Activated CD8-positive, alpha-beta memory T cell treated with anti-CD3 and anti-CD28 coated beads, Interleukin-2, amount 10 ng/mL, durations not matched to agents 7 days and 5 days (primary cell): ENCODE results near the gene TLE6. TPM values are rescaled to one million over a fixed set of nuclear protein-coding genes. Genes with fewer than 3 reads are reported as not detected.
A peak's percentile ranks its signal among the peaks of the same experiment; 100 is the strongest.
"Not testable (repeated sequence)": the region's sequence is repeated elsewhere in the genome, so short reads cannot be mapped to it uniquely, and the experiment has no call there.

ENCODE experiments used
- ATAC-seq: fragments of 150-1000 bp; cut with Tn5 transposase; one replicate; pipeline ENCODE4 v1.10.0; 2021; ENCODE audit warnings: moderate library complexity
- CTCF ChIA-PET: fragments of 350-600 bp; sonication (Branson Sonifier 250); formaldehyde crosslinking; loops from one replicate; lab custom pipeline; 2021; ENCODE audit warnings: antibody characterized with exemption; lab: Charles Lee
- DNase-seq: peaks from one replicate; pipeline ENCODE4 v3.0.0-alpha.2; 2020
- H3K27ac Mint-ChIP-seq: one replicate; pipeline ENCODE4 v1.8.0; 2021; ENCODE audit warnings: mild to moderate bottlenecking, mixed read lengths
- H3K27me3 Mint-ChIP-seq: one replicate; pipeline ENCODE4 v1.8.0; 2021; ENCODE audit warnings: mixed read lengths
- H3K36me3 Mint-ChIP-seq: one replicate; pipeline ENCODE4 v1.8.0; 2021; ENCODE audit warnings: mild to moderate bottlenecking, mixed read lengths
- H3K4me1 Mint-ChIP-seq: one replicate; pipeline ENCODE4 v1.8.0; 2021; ENCODE audit warnings: mixed read lengths
- H3K4me3 Mint-ChIP-seq: one replicate; pipeline ENCODE4 v1.8.0; 2021; ENCODE audit warnings: mild to moderate bottlenecking, moderate library complexity, mixed read lengths
- H3K9me3 Mint-ChIP-seq: one replicate; pipeline ENCODE4 v1.8.0; 2022; ENCODE audit warnings: low read depth, mixed read lengths
- total RNA-seq, 2 experiments: library from RNA; stranded (reverse); gene quantifications; one replicate each; pipeline ENCODE4 v1.2.3, GENCODE V29; 2021

Gene TLE6
- total RNA-seq, 2 experiments from 2014 or later = 1.9 to 3.2 TPM

GRCh38 chr19:3027981-3028304 lies 50.6 kb downstream of the TLE6 start:
- no peak for DNase-seq
- no peak overlapping the region for H3K4me3 Mint-ChIP-seq

GRCh38 chr19:3028305-3029064 lies 51.1 kb downstream of the TLE6 start:
- Mint-ChIP-seq H3K36me3 (no peaks in the 10 kb centered on the region), H3K27ac (no peak overlapping the region), H3K27me3 (peaks cover 61% of the 10 kb centered on the region), H3K4me1 (peaks cover 13% of the 10 kb centered on the region), H3K9me3 (no peaks in the 10 kb centered on the region), H3K4me3 (no peak overlapping the region)
- CTCF ChIA-PET = no interaction called here
- DNase-seq (no peak), ATAC-seq (no peak)

More at GRCh38 chr19:3027981-3028304, 50.6 kb downstream of the TLE6 start:
- no peak for ATAC-seq
- H3K36me3 Mint-ChIP-seq = no peaks in the 10 kb centered on the region
- no peak overlapping the region for H3K27ac Mint-ChIP-seq
- CTCF ChIA-PET = interaction anchor here (1.1 kb wide), 1 partner anchor 48 kb away, joined by 3 read pairs; no protein-coding TSS in a partner anchor
- peaks cover 16% of the 10 kb centered on the region for H3K4me1 Mint-ChIP-seq
- no peaks in the 10 kb centered on the region for H3K9me3 Mint-ChIP-seq
- peaks cover 59% of the 10 kb centered on the region for H3K27me3 Mint-ChIP-seq

- DNase-seq (no peak), ATAC-seq (peak; percentile 50)
- Mint-ChIP-seq H3K36me3 (no peaks in the 10 kb centered on the region), H3K4me3 (no peak within 1 kb of the TSS), H3K27me3 (peaks cover 67% of the 10 kb centered on the region), H3K4me1 (peaks cover 12% of the 10 kb centered on the region), H3K9me3 (no peaks in the 10 kb centered on the region), H3K27ac (no peak within 1 kb of the TSS)
- CTCF ChIA-PET = no interaction called here
Observed at GRCh38 chr19:3029065-3029923, 51.9 kb downstream of the TLE6 start, which contains the start of gene TLE2. Gene TLE2 (minus strand): TSS chr19:3029280. CDS start chr19:3028904, 376 bp downstream.

GRCh38 chr19:3031607-3031867 lies 54.2 kb downstream of the TLE6 start:
- DNase-seq = no peak
- CTCF ChIA-PET = interaction anchor here (1.0 to 1.1 kb wide), 2 partner anchors 69 to 81 kb away, joined by 4 to 5 read pairs; no protein-coding TSS in a partner anchor
- H3K4me1 Mint-ChIP-seq = peaks cover 14% of the 10 kb centered on the region
- H3K4me3 Mint-ChIP-seq = no peak overlapping the region
- H3K36me3 Mint-ChIP-seq = no peaks in the 10 kb centered on the region
- no peak overlapping the region for H3K27ac Mint-ChIP-seq
- no peak for ATAC-seq
- peaks cover 57% of the 10 kb centered on the region for H3K27me3 Mint-ChIP-seq
- H3K9me3 Mint-ChIP-seq = no peaks in the 10 kb centered on the region

GRCh38 chr19:3033595-3034405 lies 56.4 kb downstream of the TLE6 start:
- H3K27me3 Mint-ChIP-seq = peaks cover 40% of the 10 kb centered on the region
- no peaks in the 10 kb centered on the region for H3K36me3 Mint-ChIP-seq
- CTCF ChIA-PET = no interaction called here
- no peaks in the 10 kb centered on the region for H3K9me3 Mint-ChIP-seq
- peaks cover 16% of the 10 kb centered on the region for H3K4me1 Mint-ChIP-seq
- no peak overlapping the region for H3K27ac Mint-ChIP-seq
- ATAC-seq (no peak), DNase-seq (no peak)
- no peak overlapping the region for H3K4me3 Mint-ChIP-seq

- H3K27me3 Mint-ChIP-seq = peaks cover 40% of the 10 kb centered on the region
- no peak overlapping the region for H3K27ac Mint-ChIP-seq
- H3K4me1 Mint-ChIP-seq = peaks cover 16% of the 10 kb centered on the region
- ATAC-seq (no peak), DNase-seq (no peak)
- CTCF ChIA-PET = interaction anchor here (2.5 kb wide), 1 partner anchor 84 kb away, joined by 18 read pairs; no protein-coding TSS in a partner anchor
- H3K9me3 Mint-ChIP-seq = no peaks in the 10 kb centered on the region
- no peaks in the 10 kb centered on the region for H3K36me3 Mint-ChIP-seq
- H3K4me3 Mint-ChIP-seq = no peak overlapping the region
Observed at GRCh38 chr19:3034406-3034655, 57.0 kb downstream of the TLE6 start.

GRCh38 chr19:3034656-3035541 lies 57.5 kb downstream of the TLE6 start:
- peak overlapping the region; percentile 73 for H3K4me3 Mint-ChIP-seq
- peak overlapping the region; percentile 94 for H3K27ac Mint-ChIP-seq
- peak; percentile 76 for DNase-seq

GRCh38 chr19:3035542-3036118 lies 58.3 kb downstream of the TLE6 start:
- Mint-ChIP-seq H3K27me3 (peaks cover 28% of the 10 kb centered on the region), H3K36me3 (no peaks in the 10 kb centered on the region), H3K9me3 (no peaks in the 10 kb centered on the region), H3K4me3 (peak overlapping the region; percentile 73), H3K27ac (peak overlapping the region; percentile 94), H3K4me1 (peaks cover 12% of the 10 kb centered on the region)
- DNase-seq = peak; percentile 98
- CTCF ChIA-PET = interaction anchor here (0.7 to 4.5 kb wide), 22 partner anchors 8 to 726 kb away, joined by 3 to 28 read pairs (median 3); partner anchors contain the start of genes APBA3, MRPL54, TLE5 and TLE6
- ATAC-seq = peak; percentile 96

More at GRCh38 chr19:3034656-3035541, 57.5 kb downstream of the TLE6 start:
- Mint-ChIP-seq H3K4me1 (peaks cover 12% of the 10 kb centered on the region), H3K36me3 (no peaks in the 10 kb centered on the region), H3K9me3 (no peaks in the 10 kb centered on the region), H3K27me3 (peaks cover 34% of the 10 kb centered on the region)
- CTCF ChIA-PET = interaction anchor here (0.7 to 4.5 kb wide), 14 partner anchors 10 to 727 kb away, joined by 3 to 28 read pairs (median 4); partner anchors contain the start of genes APBA3, MRPL54 and TLE6
- ATAC-seq = peak; percentile 26

- Mint-ChIP-seq H3K4me3 (peak overlapping the region; percentile 73), H3K27ac (peak overlapping the region; percentile 94), H3K9me3 (no peaks in the 10 kb centered on the region), H3K4me1 (peaks cover 12% of the 10 kb centered on the region), H3K36me3 (no peaks in the 10 kb centered on the region), H3K27me3 (peaks cover 22% of the 10 kb centered on the region)
- ATAC-seq (peak; percentile 62), DNase-seq (peak; percentile 89)
- CTCF ChIA-PET = interaction anchor here (0.5 to 4.5 kb wide), 24 partner anchors 9 to 726 kb away, joined by 3 to 28 read pairs (median 4); partner anchors contain the start of genes APBA3, MRPL54, TLE5 and TLE6
Observed at GRCh38 chr19:3036119-3036976, 59.0 kb downstream of the TLE6 start.

- not testable (repeated sequence) for ATAC-seq, H3K36me3 Mint-ChIP-seq, DNase-seq, H3K9me3 Mint-ChIP-seq
- Mint-ChIP-seq H3K4me3 (peak overlapping the region; percentile 73), H3K27me3 (peaks cover 17% of the 10 kb centered on the region), H3K4me1 (peaks cover 12% of the 10 kb centered on the region), H3K27ac (peak overlapping the region; percentile 28)
- CTCF ChIA-PET = interaction anchor here (1.2 to 4.5 kb wide), 10 partner anchors 21 to 196 kb away, joined by 4 to 28 read pairs (median 5); partner anchors contain the start of genes TLE5 and ZNF555
Observed at GRCh38 chr19:3036977-3037544, 59.7 kb downstream of the TLE6 start.

GRCh38 chr19:3038214-3038613 lies 60.9 kb downstream of the TLE6 start:
- CTCF ChIA-PET = interaction anchor here (1.2 to 4.5 kb wide), 2 partner anchors 66 to 88 kb away, joined by 4 to 28 read pairs; no protein-coding TSS in a partner anchor
- H3K27me3 Mint-ChIP-seq = peaks cover 12% of the 10 kb centered on the region
- no peak overlapping the region for H3K27ac Mint-ChIP-seq
- H3K4me1 Mint-ChIP-seq = peaks cover 12% of the 10 kb centered on the region
- DNase-seq (no peak), ATAC-seq (no peak)
- no peaks in the 10 kb centered on the region for H3K36me3 Mint-ChIP-seq
- H3K4me3 Mint-ChIP-seq = no peak overlapping the region
- H3K9me3 Mint-ChIP-seq = no peaks in the 10 kb centered on the region
